ENCODE data around the gene MBP.

MBP gene

GRCh38 chr18:77098538-77099174, 33.9 kb downstream of the MBP start:
- no peak for DNase-seq

GRCh38 chr18:77098029-77098428, 34.6 kb downstream of the MBP start:
- no peak for DNase-seq

- DNase-seq = peak; percentile 93
Measured at GRCh38 chr18:77096936-77097886, 35.4 kb downstream of the MBP start.

DNA sequence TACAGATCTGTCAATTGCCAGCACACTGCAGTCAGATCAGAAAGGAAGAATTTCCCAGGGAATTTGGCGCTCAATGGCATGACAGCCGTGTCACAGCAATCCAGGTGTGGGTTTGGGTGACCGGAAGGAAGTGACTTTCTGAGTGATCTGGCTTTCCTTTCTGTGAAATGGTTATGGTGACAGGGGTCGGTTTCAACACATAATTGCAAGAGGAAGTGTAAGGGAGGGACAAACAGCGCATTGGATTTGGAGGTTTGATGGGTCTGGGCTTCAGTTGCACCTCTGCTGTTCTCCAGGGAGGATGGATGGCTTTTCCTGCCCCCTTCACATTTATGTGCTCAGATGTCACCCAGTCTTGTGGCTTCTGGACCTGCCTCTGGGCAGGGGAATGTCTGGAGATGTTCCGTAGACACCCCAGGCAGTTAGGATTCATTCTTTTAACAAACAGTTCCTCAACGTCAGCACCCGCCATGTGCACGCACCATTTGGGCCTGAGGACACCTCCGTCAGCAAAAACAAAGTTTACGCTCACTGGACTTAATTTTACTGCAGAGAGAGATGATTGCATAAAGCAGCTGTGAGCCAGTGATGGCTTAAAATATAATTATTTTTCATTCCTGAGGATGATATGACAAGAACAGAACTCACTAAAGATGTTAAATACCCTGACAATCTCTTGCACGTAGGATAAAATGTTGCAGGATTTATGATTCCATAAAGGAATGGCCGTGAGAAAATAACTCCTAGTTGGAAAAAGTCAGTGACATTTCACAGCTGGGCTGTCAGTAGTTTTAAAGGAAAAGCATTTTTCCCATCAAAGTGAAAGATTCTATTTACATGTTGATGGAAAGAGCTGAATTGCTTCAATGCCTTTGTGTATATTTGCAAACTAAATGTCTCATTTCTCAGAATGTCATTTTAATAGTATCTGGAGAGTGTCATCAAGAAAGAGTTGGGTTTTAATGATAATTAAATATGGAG, 36.9 kb downstream of the MBP start:
- no peak for DNase-seq

GRCh38 chr18:77093586-77093985, 39.0 kb downstream of the MBP start:
- DNase-seq = no peak

- peak; percentile 96 for DNase-seq
Measured at GRCh38 chr18:77093067-77093430, 39.5 kb downstream of the MBP start.

DNA sequence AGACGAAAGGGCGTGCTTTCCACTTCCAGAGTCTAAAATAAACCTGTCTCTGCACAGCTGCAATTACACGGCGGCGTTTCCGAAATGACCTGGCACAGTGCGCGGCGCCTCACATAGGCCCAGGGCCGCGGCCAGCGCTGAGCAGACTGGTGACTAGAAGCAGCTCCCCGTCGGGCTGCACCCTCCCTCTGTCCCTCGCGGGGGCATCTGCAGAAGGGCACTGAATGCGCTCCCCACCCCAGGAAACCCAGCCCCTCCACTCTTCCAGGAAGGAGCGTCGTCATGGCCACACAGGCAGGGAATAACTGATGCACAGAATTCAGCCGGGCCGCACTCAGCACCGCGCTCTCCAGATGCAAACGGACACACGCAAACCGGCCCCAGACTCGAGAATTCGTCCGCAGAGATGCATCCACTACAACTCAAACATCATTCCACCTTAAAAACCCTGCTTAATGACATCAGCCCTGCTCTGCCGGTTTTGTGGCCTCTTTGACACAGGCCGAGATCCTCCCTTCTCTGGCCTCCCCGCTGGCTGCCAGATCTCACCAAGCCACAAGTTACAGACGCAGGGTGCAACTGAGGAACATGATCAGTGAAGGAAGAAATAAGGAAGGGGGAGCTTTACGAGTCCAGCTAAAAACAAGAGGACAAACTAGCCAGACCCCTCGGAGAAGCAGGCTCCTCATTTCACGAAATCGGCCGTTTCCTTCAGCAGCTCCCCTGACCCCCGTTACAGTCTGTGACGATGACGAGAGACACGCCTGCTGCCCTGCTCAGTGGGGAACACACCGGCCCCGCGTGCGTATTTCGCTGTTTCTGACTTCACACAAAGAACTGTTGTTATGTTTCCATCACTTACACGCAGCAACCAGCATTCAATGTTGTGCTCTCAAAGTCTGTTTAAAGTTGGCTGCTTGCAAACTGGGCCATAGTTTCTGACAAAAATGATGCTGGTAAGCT, 40.2 kb downstream of the MBP start:
- DNase-seq = no peak

DNA sequence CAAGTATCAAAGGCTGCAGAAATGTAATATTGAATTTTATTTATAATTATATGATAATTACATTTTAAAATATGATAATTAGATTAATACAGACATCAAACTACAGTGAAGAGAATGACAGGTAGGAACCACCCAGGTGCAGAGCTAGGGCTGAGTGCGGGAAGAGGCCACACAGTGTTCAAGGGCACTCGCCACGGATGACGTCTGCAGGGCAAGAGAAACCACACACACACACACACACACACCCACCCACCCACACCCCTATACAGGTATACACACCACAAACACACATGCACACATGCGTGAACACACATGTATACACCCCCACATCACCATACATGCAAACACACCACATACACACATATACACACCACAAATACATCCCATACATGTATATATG, 41.2 kb downstream of the MBP start:
- peak; percentile 30 for DNase-seq

GRCh38 chr18:77090546-77091174, 41.9 kb downstream of the MBP start:
- DNase-seq = no peak

- DNase-seq = no peak
Measured at GRCh38 chr18:77089723-77090285, 42.8 kb downstream of the MBP start.

GRCh38 chr18:77088963-77089722, 43.4 kb downstream of the MBP start:
- peak; percentile 89 for DNase-seq

DNA sequence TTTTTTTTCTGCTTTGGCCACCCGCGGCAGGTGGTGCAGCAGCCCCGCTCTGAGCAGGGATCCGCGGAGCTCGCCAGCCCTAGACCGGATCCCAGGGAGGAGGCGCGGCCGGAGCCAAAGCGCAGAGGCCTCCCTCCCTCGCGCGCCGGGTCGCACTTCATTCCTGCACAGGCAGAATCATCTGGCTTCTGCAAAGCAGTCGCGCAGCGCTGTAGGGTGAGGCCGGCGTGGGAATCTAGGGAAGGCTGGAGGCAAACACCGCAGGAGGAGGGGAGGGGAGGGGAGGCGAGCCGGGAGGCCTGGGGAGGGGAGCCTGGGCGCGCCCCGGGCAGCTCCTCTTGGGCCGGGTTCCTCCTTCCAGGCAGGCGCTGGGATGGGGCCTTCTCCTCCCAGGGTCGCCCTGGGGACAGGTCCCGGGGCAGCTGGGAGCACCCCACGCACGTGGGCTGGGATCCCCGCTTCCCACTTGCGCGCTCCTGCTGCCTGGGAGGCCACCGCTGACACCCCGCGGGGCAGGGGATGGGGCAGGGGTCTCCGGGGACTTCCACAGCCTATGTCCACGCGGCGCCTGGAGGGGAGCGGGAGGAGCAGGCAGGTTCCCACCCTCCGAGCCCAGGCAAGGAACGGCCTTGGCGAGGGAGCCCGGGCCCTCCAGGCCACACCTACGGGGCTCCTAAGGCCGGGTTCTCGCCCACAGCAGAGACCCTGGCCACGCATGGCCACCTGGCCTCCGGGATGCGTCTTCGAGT, 45.0 kb downstream of the MBP start:
- DNase-seq = no peak

DNA sequence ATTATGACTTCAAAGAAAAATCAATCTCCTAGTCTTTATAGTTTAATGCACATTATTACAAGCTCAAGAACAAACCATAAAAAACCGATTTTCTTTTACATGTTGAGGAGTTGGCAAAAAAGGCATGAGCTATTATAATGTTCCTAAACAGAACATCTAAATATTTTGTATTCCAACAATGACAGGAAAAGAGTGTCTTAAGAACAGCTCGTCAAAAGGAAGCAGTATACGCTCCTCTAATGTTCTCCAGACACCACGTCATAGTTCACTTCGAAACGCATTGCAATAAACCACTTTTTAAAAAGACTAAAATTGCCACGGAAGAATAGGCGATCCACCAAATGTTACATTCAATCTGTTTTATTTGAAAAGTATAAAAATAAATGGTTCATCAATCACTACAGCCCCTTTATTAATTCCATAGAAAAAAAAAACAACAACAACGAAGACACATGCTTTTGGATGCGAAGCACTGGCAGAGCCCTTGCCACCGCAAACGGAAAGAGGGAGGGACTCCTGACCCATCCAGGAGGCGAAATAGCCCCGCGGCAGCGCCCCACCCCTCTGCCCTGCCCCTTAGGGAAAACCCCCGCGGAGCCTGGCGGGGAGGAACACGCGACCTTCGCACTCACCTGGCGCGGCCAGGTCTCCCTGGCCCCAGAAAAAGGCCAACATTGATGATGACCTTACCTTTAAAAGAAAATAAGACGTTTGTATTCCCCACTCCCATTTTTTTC, 45.8 kb downstream of the MBP start:
- no peak for DNase-seq

DNA sequence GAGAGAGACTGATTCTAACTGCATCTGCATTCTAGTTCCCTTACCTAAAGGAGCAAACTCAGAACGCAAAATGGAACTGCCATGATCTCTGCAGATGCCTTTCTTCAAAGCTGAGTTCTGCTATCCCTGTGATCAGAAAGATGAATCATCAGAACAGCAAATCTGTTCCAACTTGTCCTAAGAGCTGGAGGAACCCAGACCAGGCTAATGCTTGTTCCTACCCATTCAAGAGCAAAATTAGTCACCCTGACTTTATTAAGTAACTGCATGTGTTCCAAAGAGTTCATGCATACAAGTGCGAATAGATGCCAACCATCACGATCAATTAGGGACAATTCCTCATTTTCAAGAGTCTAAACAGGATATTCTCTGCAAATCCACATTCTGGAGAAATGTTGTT, 46.5 kb downstream of the MBP start:
- DNase-seq = no peak

DNA sequence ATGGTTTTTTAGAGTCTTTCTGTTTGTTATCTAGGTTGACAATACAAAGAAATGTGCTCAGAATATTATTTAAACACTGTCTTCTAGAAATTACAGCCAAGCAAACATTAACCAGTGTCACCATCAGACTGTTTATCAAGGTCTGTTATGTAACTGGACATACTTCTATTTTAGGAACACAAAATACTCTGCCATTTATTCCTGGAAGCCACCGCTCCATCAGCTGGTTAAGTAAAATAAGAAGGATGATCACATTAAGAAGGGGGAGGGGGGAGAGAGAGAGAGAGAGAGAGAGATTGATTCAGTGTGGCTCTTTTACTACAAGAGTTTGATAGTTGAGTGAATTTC, 47.9 kb downstream of the MBP start:
- DNase-seq = peak; percentile 73

DNA sequence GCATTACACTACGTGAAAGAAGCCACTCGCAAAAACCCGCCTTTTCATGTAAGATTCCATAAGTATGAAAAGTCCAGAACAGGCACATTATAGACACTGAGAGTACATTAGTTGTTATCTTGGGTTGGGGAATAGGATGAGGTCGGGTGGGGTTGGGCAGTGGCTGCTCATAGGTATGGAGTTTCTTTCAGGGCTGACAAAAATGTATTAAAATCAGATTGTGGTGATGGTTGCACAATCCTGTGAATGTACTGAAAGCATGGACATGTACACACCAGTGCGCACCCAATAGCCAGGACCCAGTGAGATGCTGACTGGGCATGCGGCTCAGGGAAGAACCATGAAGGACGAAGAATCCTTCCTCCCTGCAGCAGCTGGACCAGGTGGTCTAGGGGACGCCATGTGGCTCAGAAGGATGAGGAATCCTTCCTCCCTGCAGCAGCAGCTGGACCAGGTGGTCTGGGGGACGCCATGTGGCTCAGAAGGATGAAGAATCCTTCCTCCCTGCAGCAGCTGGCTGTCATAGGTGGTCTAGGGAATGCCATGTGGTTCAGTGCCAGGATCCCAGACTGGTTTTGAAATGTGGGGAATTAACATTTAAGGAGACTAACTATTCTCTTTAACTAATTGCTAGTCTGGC, 50.1 kb downstream of the MBP start:
- no peak for DNase-seq

GRCh38 chr18:77081390-77081778, 51.2 kb downstream of the MBP start:
- DNase-seq = no peak

DNA sequence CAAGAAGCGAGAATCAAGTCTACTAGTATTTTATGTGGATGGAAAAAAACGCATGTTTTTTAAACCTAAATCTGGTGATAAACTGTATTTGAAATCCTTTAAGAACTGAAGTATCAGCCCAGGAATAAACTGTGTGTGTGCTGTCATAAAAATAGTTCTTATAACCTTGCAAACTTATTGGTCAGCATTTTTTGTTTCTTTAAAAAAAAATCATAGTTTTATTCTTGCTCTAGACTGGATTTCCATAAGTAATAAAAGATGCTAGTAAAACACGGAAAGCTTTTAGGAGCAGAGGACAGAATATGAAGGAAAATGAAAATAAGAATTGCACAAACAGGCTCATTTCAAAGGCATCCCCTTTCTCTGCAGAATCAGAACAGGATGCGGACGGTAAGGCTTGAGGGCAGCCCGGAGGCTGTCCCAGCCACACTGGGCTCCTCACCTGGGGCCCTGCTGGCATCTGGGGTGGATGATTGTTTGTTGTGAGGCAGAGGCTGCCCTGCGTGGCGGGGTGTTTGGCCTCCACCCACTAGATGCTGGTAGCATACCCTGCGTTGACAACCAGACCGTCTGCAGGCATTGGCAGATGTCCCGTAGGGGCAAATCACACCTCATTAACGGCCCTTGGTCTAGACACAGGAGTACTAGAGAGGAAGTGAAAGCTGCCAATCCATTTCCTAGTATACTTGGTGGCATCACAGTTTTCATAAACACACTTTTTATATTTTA, 52.5 kb downstream of the MBP start:
- no peak for DNase-seq

Data from NCI-H146 (cell line).